WTC11 (cell line): Measurements from ENCODE around the gene EIF4G3. TPM values are rescaled to one million over a fixed set of nuclear protein-coding genes. Genes with fewer than 3 reads are reported as not detected.

Source experiments
- ATAC-seq: fragments of 200-7000 bp; cut with Tn5 transposase; 2 replicates; pipeline ENCODE4 v1.10.0; 2021; ENCODE audit warnings: mild to moderate bottlenecking, moderate library complexity
- CTCF ChIA-PET: fragments of 300-600 bp; sonication (Branson Sonifier 250); formaldehyde crosslinking; loops from one replicate; lab custom pipeline; 2021; ENCODE audit warnings: antibody characterized with exemption; lab: Charles Lee
- POLR2A ChIA-PET: fragments of 350-600 bp; sonication (Branson Sonifier 250); formaldehyde crosslinking; loops from one replicate; lab custom pipeline; 2021; ENCODE audit warnings: antibody characterized with exemption; lab: Charles Lee
- DNase-seq: peaks from one replicate; pipeline ENCODE4 v3.0.0; 2021; ENCODE audit warnings: low spot score
- H3K27ac Mint-ChIP-seq: 2 replicates; pipeline ENCODE4 v1.8.0; 2021; ENCODE audit warnings: mixed read lengths
- H3K27me3 Mint-ChIP-seq: 2 replicates; pipeline ENCODE4 v1.8.0; 2021; ENCODE audit warnings: low read depth, mild to moderate bottlenecking, moderate library complexity, mixed read lengths
- H3K36me3 Mint-ChIP-seq: 2 replicates; pipeline ENCODE4 v1.8.0; 2021; ENCODE audit warnings: mixed read lengths
- H3K4me1 Mint-ChIP-seq: 2 replicates; pipeline ENCODE4 v1.8.0; 2022; ENCODE audit warnings: mixed read lengths
- H3K4me3 Mint-ChIP-seq: 2 replicates; pipeline ENCODE4 v1.8.0; 2021; ENCODE audit warnings: mild to moderate bottlenecking, moderate library complexity, mixed read lengths
- H3K9me3 Mint-ChIP-seq: 2 replicates; pipeline ENCODE4 v1.8.0; 2021; ENCODE audit warnings: mixed read lengths
- AR ChIP-seq: fragments of 250-450 bp; sonication (Bioruptor Pico); IDR thresholded peaks from 2 replicates; pipeline ENCODE4 v1.9.0; 2021; ENCODE audit warnings: mild to moderate bottlenecking
- ARID4B ChIP-seq: sonication (generic); formaldehyde crosslinking; IDR thresholded peaks from 2 replicates; pipeline ENCODE4 v1.8.0; 2023; ENCODE audit warnings: missing genetic modification reagents, mild to moderate bottlenecking, borderline replicate concordance
- ATF6 ChIP-seq: sonication (generic); formaldehyde crosslinking; IDR thresholded peaks from 2 replicates; pipeline ENCODE4 v1.8.1; 2023; ENCODE audit warnings: mild to moderate bottlenecking, missing genetic modification reagents
- CBFB ChIP-seq: sonication (generic); formaldehyde crosslinking; IDR thresholded peaks from 2 replicates; pipeline ENCODE4 v1.8.1; 2022; ENCODE audit warnings: mild to moderate bottlenecking, low read depth, missing genetic modification reagents
- EMX1 ChIP-seq: fragments of 250-450 bp; sonication (Bioruptor Pico); IDR thresholded peaks from 2 replicates; pipeline ENCODE4 v1.8.0; 2021; ENCODE audit warnings: mild to moderate bottlenecking
- FOXJ3 ChIP-seq: sonication (generic); formaldehyde crosslinking; IDR thresholded peaks from 2 replicates; pipeline ENCODE4 v1.9.0; 2021; ENCODE audit warnings: missing genetic modification reagents, mild to moderate bottlenecking, borderline replicate concordance
- FOXK1 ChIP-seq: sonication (generic); formaldehyde crosslinking; IDR thresholded peaks from 2 replicates; pipeline ENCODE4 v1.8.0; 2022; ENCODE audit warnings: mild to moderate bottlenecking, moderate library complexity, missing genetic modification reagents
- IRF2 ChIP-seq: sonication (generic); formaldehyde crosslinking; IDR thresholded peaks from 2 replicates; pipeline ENCODE4 v1.8.0; 2022; ENCODE audit warnings: low read depth, missing genetic modification reagents, borderline replicate concordance
- JAZF1 ChIP-seq: fragments of 250-450 bp; sonication (Bioruptor Pico); IDR thresholded peaks from 2 replicates; pipeline ENCODE4 v1.9.0; 2021; ENCODE audit warnings: moderate library complexity, mild to moderate bottlenecking, inconsistent platforms
- NFE2L1 ChIP-seq: sonication (generic); formaldehyde crosslinking; IDR thresholded peaks from 2 replicates; pipeline ENCODE4 v1.8.1; 2023; ENCODE audit warnings: missing genetic modification reagents
- NFYB ChIP-seq: sonication (generic); formaldehyde crosslinking; conservative IDR thresholded peaks from 2 replicates; pipeline ENCODE4 v1.8.0; 2022; ENCODE audit warnings: low read depth, missing genetic modification reagents
- NR2C2 ChIP-seq: sonication (generic); formaldehyde crosslinking; IDR thresholded peaks from 2 replicates; pipeline ENCODE4 v1.8.0; 2022; ENCODE audit warnings: mild to moderate bottlenecking, missing genetic modification reagents
- OVOL2 ChIP-seq: fragments of 250-450 bp; sonication (Bioruptor Pico); IDR thresholded peaks from 2 replicates; pipeline ENCODE4 v1.9.0; 2021; ENCODE audit warnings: mild to moderate bottlenecking, borderline replicate concordance
- SMAD3 ChIP-seq: sonication (generic); formaldehyde crosslinking; IDR thresholded peaks from 2 replicates; pipeline ENCODE4 v1.8.0; 2022; ENCODE audit warnings: missing genetic modification reagents, mild to moderate bottlenecking, borderline replicate concordance
- SP1 ChIP-seq: sonication (generic); formaldehyde crosslinking; conservative IDR thresholded peaks from 2 replicates; pipeline ENCODE4 v1.8.1; 2022; ENCODE audit warnings: missing genetic modification reagents
- TCF7 ChIP-seq: sonication (generic); formaldehyde crosslinking; IDR thresholded peaks from 2 replicates; pipeline ENCODE4 v1.8.0; 2022; ENCODE audit warnings: mild to moderate bottlenecking, low read depth, missing genetic modification reagents, moderate library complexity
- TEAD1 ChIP-seq: sonication (generic); formaldehyde crosslinking; IDR thresholded peaks from 2 replicates; pipeline ENCODE4 v1.8.0; 2022; ENCODE audit warnings: mild to moderate bottlenecking, missing genetic modification reagents
- USF2 ChIP-seq: sonication (generic); formaldehyde crosslinking; IDR thresholded peaks from 2 replicates; pipeline ENCODE4 v1.8.1; 2023; ENCODE audit warnings: mild to moderate bottlenecking, missing genetic modification reagents, moderate library complexity
- ZNF219 ChIP-seq: sonication (generic); formaldehyde crosslinking; IDR thresholded peaks from 2 replicates; pipeline ENCODE4 v1.8.0; 2023; ENCODE audit warnings: missing genetic modification reagents, mild to moderate bottlenecking, borderline replicate concordance
- ZNF416 ChIP-seq: fragments of 250-450 bp; sonication (Bioruptor Pico); IDR thresholded peaks from 2 replicates; pipeline ENCODE4 v1.9.0; 2021; ENCODE audit warnings: mild to moderate bottlenecking, inconsistent platforms
- ZNF532 ChIP-seq: fragments of 250-450 bp; sonication (Bioruptor Pico); IDR thresholded peaks from 2 replicates; pipeline ENCODE4 v1.9.0; 2021; ENCODE audit warnings: mild to moderate bottlenecking, borderline replicate concordance
- total RNA-seq: library from RNA; stranded (reverse); gene quantifications from 3 replicates; pipeline ENCODE4 v1.2.3, GENCODE V29; 2021

Gene EIF4G3
- total RNA-seq, 1 experiment from 2014 or later = 77.7 TPM

- no peak for DNase-seq
- no peaks in the 10 kb centered on the region for H3K27me3 Mint-ChIP-seq
- ChIA-PET CTCF (interaction anchor here (1.0 kb wide), 1 partner anchor 324 kb away, joined by 4 read pairs; no protein-coding TSS in a partner anchor), POLR2A (interaction anchor here (0.6 kb wide), 1 partner anchor 1378 kb away, joined by 8 read pairs; no protein-coding TSS in a partner anchor)
- H3K9me3 Mint-ChIP-seq = no peaks in the 10 kb centered on the region
- TF ChIP-seq NFE2L1 (CRISPR knock-in tag) = no peak
- no peak for TF ChIP-seq ZNF219 (CRISPR knock-in tag)
- no peak for TF ChIP-seq OVOL2
- TF ChIP-seq ARID4B = no peak
- no peak for TF ChIP-seq CBFB (CRISPR knock-in tag)
- TF ChIP-seq SP1 = no peak
- TF ChIP-seq SMAD3 (CRISPR knock-in tag) = no peak
- TF ChIP-seq ZNF416 (CRISPR knock-in tag) = no peak
- TF ChIP-seq USF2 (CRISPR knock-in tag) = no peak
- TF ChIP-seq TEAD1 (CRISPR knock-in tag) = no peak
- no peak for TF ChIP-seq ZNF532 (CRISPR knock-in tag)
- ATAC-seq = no peak
- no peaks in the 10 kb centered on the region for H3K4me1 Mint-ChIP-seq
- no peak overlapping the region for H3K4me3 Mint-ChIP-seq
- no peak overlapping the region for H3K27ac Mint-ChIP-seq
- peaks cover 15% of the 10 kb centered on the region for H3K36me3 Mint-ChIP-seq
Measured at GRCh38 chr1:20871419-20871818, 305.3 kb downstream of the EIF4G3 start.

GRCh38 chr1:20870718-20871117 lies 306.0 kb downstream of the EIF4G3 start:
- no peak overlapping the region for H3K27ac Mint-ChIP-seq
- H3K4me3 Mint-ChIP-seq = no peak overlapping the region
- no peaks in the 10 kb centered on the region for H3K4me1 Mint-ChIP-seq
- H3K9me3 Mint-ChIP-seq = no peaks in the 10 kb centered on the region
- no peak for DNase-seq
- peaks cover 15% of the 10 kb centered on the region for H3K36me3 Mint-ChIP-seq
- no peak for ATAC-seq
- CTCF ChIA-PET = interaction anchor here (1.0 kb wide), 1 partner anchor 324 kb away, joined by 4 read pairs; no protein-coding TSS in a partner anchor
- no peaks in the 10 kb centered on the region for H3K27me3 Mint-ChIP-seq
- POLR2A ChIA-PET = interaction anchor here (0.6 kb wide), 1 partner anchor 1377 kb away, joined by 8 read pairs; no protein-coding TSS in a partner anchor
- TF ChIP-seq FOXK1 (CRISPR knock-in tag) (no peak), IRF2 (CRISPR knock-in tag) (no peak), AR (CRISPR knock-in tag) (no peak), NR2C2 (CRISPR knock-in tag) (no peak), TCF7 (CRISPR knock-in tag) (no peak), ZNF219 (CRISPR knock-in tag) (no peak), ATF6 (CRISPR knock-in tag) (no peak), EMX1 (no peak), FOXJ3 (CRISPR knock-in tag) (no peak), NFYB (CRISPR knock-in tag) (no peak), JAZF1 (CRISPR knock-in tag) (no peak)
